Glutamatergic neuron (in vitro differentiated cells): ENCODE measurements around the gene FAAP100. TPM values are rescaled to one million over a fixed set of nuclear protein-coding genes. Genes with fewer than 3 reads are reported as not detected.

Experiments used
- DNase-seq: peaks from one replicate; pipeline ENCODE4 v3.0.0; 2022
- H3K27ac Mint-ChIP-seq: one replicate; pipeline ENCODE4 v1.8.0; 2020; ENCODE audit warnings: mild to moderate bottlenecking, mixed read lengths, inconsistent platforms; ENCODE audit not compliant: unreplicated experiment
- H3K27me3 Mint-ChIP-seq: one replicate; pipeline ENCODE4 v1.8.0; 2020; ENCODE audit warnings: mild to moderate bottlenecking, moderate library complexity, mixed read lengths, inconsistent platforms; ENCODE audit not compliant: unreplicated experiment
- H3K36me3 Mint-ChIP-seq: one replicate; pipeline ENCODE4 v1.8.0; 2020; ENCODE audit warnings: mild to moderate bottlenecking, mixed read lengths, inconsistent platforms; ENCODE audit not compliant: unreplicated experiment
- H3K4me1 Mint-ChIP-seq: one replicate; pipeline ENCODE4 v1.8.0; 2020; ENCODE audit warnings: mild to moderate bottlenecking, low read depth, mixed read lengths, inconsistent platforms; ENCODE audit not compliant: unreplicated experiment
- H3K4me3 Mint-ChIP-seq: one replicate; pipeline ENCODE4 v1.8.0; 2020; ENCODE audit warnings: mild to moderate bottlenecking, mixed read lengths, inconsistent platforms; ENCODE audit not compliant: unreplicated experiment
- H3K9me3 Mint-ChIP-seq: one replicate; pipeline ENCODE4 v1.8.0; 2020; ENCODE audit warnings: mild to moderate bottlenecking, moderate library complexity, mixed read lengths, inconsistent platforms; ENCODE audit not compliant: unreplicated experiment
- CTCF ChIP-seq: fragments of 200-600 bp; sonication (generic); IDR thresholded peaks from one replicate; pipeline ENCODE4 v1.5.0; 2021; ENCODE audit not compliant: partially characterized antibody, unreplicated experiment
- total RNA-seq: library from RNA; stranded (reverse); fragmentation: NEBNext Ultra II Directional; extraction: Animal tissue kit (Norgen Biotek cat#: 25700); gene quantifications from one replicate; pipeline ENCODE4 v1.2.1, GENCODE V29; 2021; ENCODE audit not compliant: unreplicated experiment

The FAAP100 gene
- total RNA-seq, 1 donor from 2014 or later, result 56.5 TPM

- Mint-ChIP-seq H3K27me3 (peaks cover 12% of the 10 kb centered on the region), H3K4me3 (no peak overlapping the region), H3K36me3 (no peaks in the 10 kb centered on the region), H3K27ac (no peak overlapping the region), H3K4me1 (peaks cover 6% of the 10 kb centered on the region), H3K9me3 (peaks cover 9% of the 10 kb centered on the region)
- no peak for DNase-seq
- no peak for TF ChIP-seq CTCF
Observed at GRCh38 chr17:81523402-81524038, 28.6 kb downstream of the FAAP100 start.

- Mint-ChIP-seq H3K36me3 (no peaks in the 10 kb centered on the region), H3K9me3 (peaks cover 9% of the 10 kb centered on the region), H3K27ac (no peak overlapping the region), H3K27me3 (peaks cover 12% of the 10 kb centered on the region), H3K4me1 (peaks cover 10% of the 10 kb centered on the region), H3K4me3 (no peak overlapping the region)
- peak; percentile 72 for DNase-seq
- peak; percentile 44 for TF ChIP-seq CTCF
Observed at GRCh38 chr17:81522491-81523401, 29.4 kb downstream of the FAAP100 start.

GRCh38 chr17:81520021-81520901 is 31.9 kb downstream of the FAAP100 start:
- TF ChIP-seq CTCF, result no peak
- DNase-seq, result peak; percentile 5
- peaks cover 13% of the 10 kb centered on the region for H3K4me1 Mint-ChIP-seq
- H3K36me3 Mint-ChIP-seq, result no peaks in the 10 kb centered on the region
- H3K27me3 Mint-ChIP-seq, result peaks cover 16% of the 10 kb centered on the region
- peak overlapping the region; percentile 79 for H3K4me3 Mint-ChIP-seq
- peaks cover 8% of the 10 kb centered on the region for H3K9me3 Mint-ChIP-seq
- H3K27ac Mint-ChIP-seq, result peak overlapping the region; percentile 52

- H3K4me1 Mint-ChIP-seq, result peaks cover 13% of the 10 kb centered on the region
- TF ChIP-seq CTCF, result peak; percentile 77
- peaks cover 15% of the 10 kb centered on the region for H3K27me3 Mint-ChIP-seq
- no peak overlapping the region for H3K27ac Mint-ChIP-seq
- H3K9me3 Mint-ChIP-seq, result peaks cover 10% of the 10 kb centered on the region
- no peaks in the 10 kb centered on the region for H3K36me3 Mint-ChIP-seq
- no peak for DNase-seq
- H3K4me3 Mint-ChIP-seq, result no peak overlapping the region
Observed at GRCh38 chr17:81519284-81520020, 32.7 kb downstream of the FAAP100 start.
